A172 (cell line): ENCODE results near the gene KCNQ4. TPM values are rescaled to one million over a fixed set of nuclear protein-coding genes. Genes with fewer than 3 reads are reported as not detected.
A peak's percentile ranks its signal among the peaks of the same experiment; 100 is the strongest.

Experiments used
- DNase-seq: peaks from one replicate; pipeline ENCODE4 v3.0.0-alpha.2; 2015; ENCODE audit warnings: low spot score
- total RNA-seq: library from RNA; depleted of rRNA; stranded (reverse); fragments of >200 nt; shearing (Covaris generic); gene quantifications from 2 replicates; pipeline ENCODE4 v1.2.3, GENCODE V29; 2014

Gene KCNQ4
- total RNA-seq, 1 experiment from 2014 or later, result not detected

DNA sequence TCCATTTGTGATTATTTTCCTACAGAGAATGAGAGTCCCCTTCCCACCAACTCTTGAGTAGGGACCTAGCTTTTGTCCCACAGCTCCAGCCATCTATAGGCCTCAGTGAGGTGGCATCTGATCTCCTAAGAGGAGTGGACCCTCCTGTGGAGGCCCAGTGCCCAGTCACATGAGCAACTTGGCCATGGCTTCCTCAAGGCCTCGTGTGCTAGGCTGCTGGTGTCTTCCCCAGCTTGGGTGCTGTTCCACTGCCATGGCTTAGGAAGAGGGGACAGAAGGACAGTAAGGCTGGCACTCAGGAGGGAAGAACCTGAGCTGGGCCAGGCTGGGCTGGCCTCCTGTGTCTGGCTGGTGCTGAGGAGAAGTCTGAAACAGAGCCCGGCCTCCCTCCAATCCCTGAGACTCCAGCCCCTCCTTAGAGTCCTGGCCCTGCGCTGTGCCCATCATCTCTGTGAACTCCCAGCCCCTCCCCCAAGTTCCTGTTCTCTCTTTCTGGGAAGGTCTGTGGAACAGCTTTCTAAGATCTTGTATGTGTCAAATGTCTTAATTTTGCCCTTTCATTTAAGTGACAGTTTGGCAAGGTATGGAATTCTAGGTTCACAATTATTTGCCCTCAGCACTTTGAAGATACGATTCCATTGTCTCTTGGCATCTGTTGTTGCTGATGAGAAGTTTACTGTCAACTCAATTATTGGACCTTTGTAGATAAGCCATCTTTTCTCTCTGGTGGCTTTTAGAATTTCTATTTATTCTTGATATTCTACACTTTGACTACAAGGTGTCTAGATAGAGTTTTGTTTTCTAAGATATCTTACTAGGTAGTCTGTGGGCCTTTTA is 7.1 kb upstream of the KCNQ4 start:
- no peak for DNase-seq

DNA sequence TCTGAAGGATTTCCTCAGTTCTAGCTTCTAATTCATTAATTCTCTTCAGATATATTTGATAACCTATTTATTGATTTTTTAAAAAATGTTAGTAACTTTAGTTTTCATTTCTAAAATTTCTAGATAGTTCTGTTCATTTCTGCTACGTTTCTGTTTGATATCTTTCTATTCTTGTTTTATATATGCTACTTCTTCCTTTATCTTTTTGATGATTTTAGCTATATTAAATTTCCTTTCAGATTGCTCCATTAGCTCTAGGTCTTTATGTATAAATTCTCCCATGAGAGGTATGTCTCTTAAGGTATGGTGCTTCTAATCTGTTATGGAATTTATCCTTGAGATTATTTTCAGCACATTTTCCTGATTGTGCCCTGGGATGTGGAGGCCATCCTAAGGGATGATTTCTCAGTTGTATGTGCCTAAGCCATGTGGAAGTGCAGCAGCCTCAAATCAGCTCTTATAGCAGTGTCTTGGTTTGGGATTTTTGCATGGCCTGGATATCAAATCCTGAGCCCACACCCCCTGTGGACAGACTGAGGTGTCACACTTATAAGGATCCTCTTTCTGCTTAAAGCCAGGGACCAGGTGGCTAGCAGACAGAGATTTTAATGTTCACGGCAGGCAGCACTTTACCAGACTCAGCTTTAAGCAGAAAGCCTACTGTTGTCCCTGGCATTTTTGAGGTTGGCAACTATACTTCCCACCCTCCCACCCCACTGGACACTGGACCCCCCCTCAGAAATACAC is 6.2 kb upstream of the KCNQ4 start:
- no peak for DNase-seq

DNA sequence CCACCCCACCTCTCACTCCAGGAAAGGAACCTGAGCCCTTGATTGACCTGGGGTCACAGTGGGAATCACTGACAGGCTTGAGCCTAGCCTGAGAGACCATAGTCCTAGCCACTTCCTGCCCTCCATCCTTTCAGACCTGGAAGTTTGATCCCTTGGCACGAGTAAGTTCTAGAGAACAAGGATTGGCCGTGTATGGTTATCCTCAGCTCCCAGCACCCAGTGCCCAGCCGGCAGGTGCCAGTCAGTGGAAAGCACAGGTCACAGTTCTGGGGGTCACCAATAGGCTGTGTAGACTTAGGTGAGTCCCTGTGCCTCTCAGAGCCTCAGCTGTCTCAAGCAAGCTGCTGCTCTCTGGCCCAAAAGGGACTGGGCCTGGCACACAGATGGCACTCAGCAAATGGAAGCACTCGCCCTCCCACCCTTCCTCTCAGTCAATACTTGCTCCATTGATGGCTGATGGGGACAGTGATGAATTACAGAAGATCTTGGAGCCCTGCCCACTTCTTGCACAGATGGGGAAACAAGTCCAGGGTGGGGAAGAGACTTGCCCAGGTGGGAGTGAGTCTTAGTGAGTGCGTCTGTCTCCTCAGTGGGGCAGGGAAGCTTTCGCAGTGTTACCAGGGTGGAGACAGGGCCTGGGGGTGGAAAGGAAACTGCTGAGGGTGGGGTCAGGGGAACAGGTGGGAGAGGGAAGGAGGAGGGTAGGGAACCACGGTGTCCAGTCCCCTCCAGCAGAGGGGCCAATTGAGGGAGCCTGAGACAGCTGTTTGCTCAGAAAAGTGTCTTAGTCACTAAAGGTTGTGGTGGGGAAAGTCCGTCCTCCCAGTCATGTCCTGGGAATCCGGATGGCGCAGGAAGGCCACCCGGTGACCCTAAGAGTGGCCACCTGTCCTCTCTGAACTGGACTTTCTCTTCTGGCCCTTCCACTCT is 2.6 kb upstream of the KCNQ4 start:
- peak; percentile 21 for DNase-seq

DNA sequence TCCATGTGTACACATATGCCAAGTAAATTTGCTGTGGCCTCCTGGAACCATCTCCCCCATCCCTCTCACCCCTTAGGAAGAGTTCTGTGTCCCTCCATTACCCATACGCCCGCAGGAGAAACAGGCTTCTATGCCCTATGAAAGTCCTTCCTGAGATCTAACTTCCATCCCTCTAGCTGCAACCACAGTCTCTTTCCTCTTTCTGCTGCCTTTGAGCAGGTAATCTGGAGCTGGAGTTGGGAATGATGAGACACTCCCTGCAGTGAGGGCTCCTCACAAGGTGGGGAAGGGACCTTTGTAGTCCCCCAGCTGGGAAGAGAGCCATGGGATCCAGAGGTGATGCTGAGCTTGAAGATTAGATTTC is 2.0 kb upstream of the KCNQ4 start:
- DNase-seq, result no peak

DNA sequence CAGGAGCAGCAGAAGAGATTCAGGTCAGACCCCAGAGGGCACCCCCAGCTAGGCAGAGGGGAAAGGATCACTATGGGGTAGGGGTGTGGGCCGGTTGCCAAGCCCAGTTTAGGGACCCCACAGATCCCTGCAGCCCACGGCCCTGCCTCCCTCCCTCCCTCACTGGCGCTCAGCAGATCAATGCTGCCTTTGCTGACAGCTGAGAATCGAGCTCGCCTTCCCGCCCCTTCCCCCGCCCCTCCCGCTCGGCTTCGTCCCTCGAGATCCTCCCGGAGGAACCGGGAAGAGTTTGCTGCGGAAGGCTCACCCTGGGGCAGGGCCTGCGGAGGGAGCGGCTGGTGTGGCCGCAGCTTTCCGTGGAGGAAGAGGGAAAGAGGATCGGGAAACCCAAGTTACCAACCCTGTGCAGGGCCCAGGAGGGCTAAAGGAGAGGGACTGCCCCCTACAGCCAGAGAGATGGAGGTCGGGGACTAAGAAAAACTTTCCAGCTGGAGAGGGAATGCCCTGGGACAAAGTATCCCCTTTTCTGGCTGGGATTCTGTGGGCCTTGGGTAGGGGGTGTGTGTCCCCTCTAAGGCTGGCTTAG is 1.1 kb upstream of the KCNQ4 start:
- no peak for DNase-seq

DNA sequence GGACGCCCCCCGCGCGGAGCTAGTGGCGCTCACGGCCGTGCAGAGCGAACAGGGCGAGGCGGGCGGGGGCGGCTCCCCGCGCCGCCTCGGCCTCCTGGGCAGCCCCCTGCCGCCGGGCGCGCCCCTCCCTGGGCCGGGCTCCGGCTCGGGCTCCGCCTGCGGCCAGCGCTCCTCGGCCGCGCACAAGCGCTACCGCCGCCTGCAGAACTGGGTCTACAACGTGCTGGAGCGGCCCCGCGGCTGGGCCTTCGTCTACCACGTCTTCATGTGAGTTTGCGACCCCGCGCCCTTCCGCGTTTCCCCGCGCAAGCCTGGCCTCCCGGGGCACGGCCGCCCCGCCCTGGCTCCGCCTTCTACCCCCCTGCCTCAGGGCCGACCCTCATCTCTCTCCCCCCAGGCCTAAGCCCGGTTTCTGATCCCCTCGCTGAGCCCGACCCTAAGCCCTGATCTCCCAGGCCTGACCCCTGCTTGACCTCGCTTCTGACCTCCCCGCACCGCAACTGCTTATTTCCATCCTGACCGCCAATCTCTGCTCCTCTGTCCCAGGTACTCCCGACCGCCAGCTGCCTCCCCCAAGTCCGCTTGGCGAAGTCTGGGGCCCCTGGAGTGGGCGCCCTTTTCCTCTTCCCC is 669 bp downstream of the KCNQ4 start:
- DNase-seq, result no peak

DNA sequence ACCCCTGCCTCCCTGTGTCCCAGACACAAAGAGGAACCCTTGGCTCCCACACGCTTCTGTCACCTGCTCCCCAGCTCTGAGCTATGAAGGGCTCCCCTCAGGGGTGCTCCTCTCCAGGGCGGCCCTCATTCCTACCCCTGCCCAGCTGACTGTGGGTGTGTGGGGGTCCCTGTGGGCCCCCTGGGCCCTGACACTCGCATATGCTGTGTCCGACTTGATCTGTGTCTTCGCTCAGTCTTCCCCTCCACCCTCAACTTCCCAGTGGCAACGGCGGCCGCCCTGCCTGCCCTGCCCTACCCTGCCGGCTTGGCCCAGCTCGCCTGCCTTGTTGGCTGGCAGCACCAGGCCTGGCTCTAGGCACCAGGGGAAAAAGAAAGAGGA is 1.2 kb downstream of the KCNQ4 start:
- DNase-seq, result no peak

DNA sequence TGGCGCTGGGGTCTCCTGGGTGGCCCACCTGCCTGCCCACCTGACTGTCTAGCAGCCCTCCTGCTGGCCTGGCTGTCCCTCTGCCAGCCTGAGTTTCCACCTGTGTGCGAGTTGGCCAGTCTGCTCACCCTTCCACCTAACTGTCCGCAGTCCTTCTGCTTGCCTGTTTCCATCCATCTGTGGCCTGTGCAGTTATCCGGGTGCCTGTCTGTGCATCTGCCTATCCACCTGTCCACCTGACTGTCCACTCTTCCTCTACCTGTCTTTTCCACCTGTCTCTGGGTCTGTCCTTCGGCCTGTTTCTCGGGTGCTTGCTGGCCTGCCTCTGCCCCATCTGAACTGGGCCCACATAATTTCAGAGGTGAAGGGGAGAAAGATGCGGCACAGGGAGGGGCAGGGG is 1.9 kb downstream of the KCNQ4 start:
- DNase-seq, result no peak

DNA sequence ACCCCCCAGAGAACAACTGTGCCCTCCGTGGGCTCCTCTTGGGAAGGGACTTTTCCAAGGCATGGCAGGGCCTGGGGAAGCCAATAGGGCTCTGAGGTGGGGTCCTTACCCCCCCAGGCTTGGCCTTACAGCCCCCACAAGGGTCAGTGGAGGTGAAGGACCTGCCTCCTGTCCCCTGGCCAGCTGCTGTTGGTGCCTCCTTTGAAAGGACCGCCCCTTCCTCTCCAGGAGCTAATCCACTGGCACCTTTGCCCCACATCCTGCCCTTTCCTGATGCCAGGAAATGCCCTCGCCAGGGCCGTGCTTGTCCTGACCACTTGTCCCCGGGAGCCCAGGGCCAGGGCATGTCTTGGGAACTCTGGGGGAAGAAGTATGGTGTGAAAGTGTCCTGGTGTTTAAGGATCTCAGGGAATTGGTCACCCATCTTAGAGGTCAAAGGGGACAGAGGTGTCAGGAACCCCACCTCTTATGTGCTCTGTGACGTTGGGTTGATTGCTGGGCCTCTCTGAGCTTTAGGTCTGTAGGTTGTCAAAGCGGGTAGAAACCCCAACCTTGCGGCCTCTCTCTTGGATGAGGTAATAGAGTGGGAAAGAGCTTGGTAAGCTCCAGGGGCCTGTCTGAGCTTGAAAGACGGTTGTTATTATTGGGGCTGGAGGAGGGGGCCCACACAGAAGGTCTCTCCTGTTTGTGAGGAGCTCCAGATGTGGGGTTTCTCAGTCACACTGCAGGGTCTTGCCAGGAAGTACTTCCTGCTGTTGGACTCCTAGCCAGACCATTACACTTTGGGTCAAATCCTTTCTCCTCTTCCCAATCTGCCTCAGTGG is 2.8 kb downstream of the KCNQ4 start:
- DNase-seq, result no peak

DNA sequence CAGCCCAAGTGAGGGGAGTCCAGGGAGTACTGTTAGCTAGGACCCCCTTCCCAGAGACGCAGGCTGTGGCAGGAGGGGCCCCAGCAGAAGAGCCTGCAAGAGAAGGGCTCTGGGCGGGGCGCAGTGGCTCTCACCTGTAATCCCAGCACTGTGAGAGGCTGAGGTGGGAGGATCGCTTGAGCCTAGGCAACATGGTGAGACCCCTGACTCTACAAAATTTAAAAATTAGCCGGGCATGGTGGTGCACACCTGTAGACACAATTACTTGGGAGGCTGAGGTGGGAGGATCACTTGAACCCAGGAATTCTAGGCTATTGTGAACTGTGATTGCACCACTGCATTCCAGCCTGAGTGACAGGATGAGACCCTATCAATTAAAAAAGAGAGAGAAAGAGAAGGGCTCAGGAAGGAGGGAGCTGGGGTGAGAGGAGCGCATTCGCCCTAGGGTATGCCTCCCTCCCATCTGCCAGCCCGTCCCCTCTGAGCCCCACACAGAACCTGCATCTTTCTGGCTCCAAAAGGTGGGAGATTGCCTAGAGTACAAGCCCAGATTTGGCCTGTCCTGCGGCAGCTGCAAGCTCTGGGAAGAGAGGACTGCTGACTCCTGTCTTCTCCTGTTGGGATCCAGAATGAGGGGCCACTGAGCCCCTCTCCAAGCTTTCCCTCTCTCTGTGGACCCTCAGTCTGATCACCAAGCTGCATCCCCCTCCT is 3.6 kb downstream of the KCNQ4 start:
- DNase-seq, result no peak

DNA sequence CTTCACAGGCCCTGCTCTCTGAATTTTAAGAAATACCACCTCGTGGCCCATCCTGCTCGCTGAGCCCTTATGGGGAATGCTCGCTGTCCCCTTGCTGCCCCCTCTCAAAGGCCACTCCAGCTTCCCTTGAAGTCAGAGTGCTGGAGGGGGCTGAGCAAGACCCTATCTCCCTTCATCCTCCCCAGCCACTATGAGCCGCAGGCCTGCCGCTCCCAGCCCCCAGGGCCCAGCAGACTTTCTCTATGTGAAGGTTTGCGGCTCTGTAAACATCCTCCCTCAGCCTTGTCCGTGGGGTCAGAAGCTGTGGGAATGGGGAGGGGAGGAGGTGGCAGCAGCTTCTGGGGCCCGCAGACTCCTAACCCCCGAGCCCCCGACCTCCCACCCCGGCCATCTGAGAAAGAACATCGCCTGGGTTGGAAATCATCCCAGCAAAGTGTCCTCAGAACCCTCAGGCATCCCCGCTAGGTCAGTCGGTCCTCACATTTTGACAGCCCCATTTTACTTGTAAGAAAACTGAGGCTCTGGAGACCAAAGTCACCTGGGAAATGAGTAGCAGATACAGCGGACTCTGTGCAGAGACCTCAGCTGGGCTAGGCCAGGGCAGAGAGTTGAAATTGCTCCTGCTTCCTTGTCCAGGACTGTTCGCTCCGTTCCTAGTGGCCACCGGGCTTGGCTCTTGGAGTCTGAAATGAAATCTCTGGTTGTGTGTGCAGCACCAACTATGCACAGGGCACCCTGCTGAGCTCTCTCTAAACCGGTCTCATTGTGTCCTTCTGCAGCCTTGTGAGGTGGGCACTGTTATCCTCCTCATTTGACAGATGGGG is 4.4 kb downstream of the KCNQ4 start:
- no peak for DNase-seq

DNA sequence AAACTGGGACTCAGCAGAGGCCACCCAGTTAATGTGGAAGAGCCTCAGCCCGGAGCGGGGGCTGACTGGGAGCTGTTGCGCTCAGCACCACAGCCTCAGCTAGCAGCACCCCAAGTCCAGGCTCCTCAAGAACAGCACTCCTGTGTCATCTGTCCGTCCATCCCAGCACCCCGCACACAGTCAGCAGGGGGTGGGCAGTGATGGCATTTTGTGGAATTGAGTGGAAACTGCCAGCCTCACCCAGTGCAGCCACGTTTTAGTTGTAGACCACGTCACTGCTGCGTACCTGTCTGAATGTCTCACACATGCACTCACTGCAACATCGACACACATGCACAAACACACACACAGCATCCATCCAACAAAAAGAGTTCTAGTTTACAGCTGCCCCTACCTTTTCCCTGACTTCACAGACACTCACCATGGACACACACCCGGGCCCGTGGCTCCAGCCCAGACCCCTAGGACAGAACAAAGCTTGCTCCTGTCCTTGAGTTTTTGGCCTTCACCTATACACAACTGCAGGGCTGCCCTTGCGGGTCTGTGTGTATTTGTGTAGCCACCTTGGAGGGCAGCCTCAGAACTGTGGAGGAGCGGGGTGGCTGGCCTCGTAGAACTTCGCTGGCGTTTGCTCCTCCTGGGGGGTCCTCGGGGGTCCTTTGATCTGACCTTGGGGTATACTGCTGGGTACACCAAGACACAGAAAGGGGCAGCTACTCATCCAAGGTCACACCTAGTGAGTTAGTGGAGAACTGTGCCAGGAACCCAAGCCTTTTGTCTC is 5.2 kb downstream of the KCNQ4 start:
- DNase-seq, result no peak

DNA sequence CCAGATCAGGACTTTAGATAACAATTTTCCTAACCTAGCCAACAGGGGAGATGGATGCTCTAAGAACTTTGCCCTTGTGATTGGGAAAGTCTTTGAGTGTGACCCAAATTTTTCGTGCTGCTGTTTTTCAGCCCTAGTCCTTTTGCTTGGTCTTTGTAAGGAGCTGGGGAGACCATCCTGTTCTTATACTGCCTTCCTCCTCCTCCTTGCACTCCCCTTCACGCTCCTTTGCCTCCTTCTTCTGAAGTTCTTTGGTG is 5.7 kb downstream of the KCNQ4 start:
- no peak for DNase-seq

DNA sequence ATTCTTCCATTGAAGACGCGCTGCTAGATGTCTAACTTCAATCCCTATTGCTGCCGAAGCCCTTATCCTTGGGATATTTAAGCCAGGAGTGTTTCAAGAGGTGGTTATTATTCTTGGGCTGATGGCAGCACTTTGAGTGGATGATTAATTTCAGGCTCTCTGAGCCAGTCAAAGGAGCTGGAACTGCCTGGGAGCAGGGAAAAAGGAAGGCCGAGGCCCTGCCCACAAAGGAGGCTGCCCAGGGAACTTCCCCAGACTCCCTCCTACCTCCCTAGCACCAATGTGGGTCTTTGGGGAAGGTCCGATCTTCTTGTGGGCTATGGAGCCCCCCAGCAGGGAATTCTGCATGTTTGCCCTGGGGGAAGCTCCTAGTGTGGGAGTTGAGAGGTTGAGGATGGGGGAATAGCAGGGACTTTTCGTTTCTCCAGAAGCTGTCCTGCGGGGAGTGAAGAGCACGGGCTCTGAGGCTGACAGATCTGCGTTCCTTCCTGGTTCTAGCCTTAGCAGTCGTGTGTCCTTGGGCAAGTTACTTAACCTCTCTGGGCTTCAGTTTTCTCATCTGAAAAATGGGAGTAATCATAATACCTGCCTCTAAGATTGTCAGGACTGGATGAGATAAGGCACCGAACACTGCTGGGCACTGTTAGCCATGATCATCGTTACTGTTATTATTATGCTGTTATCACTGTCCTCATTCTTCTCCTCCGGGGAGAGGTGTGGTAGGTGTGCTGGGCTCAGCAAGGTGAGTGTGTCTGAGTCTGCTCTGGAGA is 6.3 kb downstream of the KCNQ4 start:
- no peak for DNase-seq

DNA sequence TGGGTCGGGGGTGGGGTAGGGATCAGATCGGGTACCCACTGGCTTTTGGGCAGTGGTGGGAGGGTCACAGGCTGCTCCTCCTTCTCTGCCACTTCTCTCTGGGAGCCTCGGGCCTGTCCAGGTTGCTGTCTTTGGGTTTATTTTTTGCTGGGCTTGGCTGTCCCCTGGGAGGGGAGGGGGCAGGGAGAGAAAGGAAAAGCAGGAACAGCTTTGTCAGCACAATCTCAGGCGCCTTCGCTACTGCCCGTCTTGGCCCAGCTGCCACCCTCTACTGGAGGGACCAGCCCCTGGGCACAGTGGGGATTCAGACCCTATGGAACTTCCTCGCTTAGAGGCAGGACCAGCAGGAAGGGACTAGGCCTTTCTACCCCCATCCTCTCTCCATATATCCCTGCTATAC is 8.4 kb downstream of the KCNQ4 start:
- no peak for DNase-seq

DNA sequence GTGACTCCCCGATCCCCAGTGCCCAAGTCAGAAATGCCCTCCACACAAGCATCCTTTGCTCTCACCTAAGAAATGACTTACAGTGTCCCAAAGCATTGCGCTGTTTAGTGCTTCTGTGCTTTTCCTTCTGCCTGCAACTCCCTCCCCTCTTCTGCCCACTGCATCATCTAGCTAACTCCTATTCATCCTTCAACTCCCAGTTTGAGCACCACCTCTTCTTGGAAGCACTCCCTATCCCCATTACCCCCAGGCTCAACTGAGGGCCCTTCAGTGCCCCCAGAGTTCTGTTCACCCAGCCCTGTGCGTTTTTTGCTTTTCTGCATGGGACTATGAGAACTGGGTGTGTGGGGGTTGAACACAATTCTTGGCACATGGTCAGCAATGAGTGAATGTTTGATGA is 10.0 kb downstream of the KCNQ4 start:
- no peak for DNase-seq

DNA sequence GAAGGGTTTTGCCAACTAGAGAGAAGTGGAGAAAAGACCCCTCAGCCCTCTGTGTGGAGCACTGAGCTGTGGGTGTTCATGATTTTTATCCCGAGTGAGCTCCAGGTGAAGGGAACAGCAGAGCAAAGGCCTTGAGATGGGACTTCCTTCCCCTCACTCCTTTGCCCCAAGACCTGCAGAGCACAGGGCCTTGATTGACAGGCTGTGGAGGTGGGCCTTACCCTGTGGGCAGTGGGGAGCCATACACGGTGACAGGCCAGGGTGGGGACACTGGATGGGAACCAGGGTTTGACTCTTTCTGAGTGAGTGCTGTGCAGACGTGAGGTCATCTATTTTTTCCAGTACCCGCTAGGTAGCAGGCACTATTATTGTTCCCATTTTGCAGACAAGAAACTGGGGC is 10.5 kb downstream of the KCNQ4 start:
- DNase-seq, result no peak
